NB4 (cell line): Measurements from ENCODE around the gene MAP2K7.
A peak's percentile ranks its signal among the peaks of the same experiment; 100 is the strongest.

Experiments
- MYC ChIP-seq: IDR thresholded peaks from 2 replicates; pipeline ENCODE4 v1.6.1; 2011; ENCODE audit warnings: low read depth, low read length
- POLR2A ChIP-seq: IDR thresholded peaks from 2 replicates; pipeline ENCODE4 v1.6.1; 2011; ENCODE audit warnings: mild to moderate bottlenecking; ENCODE audit not compliant: insufficient read length; ENCODE audit errors: extremely low read depth
- TF ChIP-seq, protein P1 (sequence below): IDR thresholded peaks from one replicate; pipeline ENCODE4 v1.5.1; 2012; ENCODE audit warnings: low read depth, low read length
- TF ChIP-seq, protein P2 (sequence below): IDR thresholded peaks from 2 replicates; pipeline ENCODE4 v1.6.1; 2011; ENCODE audit warnings: low read depth, low read length

DNA sequence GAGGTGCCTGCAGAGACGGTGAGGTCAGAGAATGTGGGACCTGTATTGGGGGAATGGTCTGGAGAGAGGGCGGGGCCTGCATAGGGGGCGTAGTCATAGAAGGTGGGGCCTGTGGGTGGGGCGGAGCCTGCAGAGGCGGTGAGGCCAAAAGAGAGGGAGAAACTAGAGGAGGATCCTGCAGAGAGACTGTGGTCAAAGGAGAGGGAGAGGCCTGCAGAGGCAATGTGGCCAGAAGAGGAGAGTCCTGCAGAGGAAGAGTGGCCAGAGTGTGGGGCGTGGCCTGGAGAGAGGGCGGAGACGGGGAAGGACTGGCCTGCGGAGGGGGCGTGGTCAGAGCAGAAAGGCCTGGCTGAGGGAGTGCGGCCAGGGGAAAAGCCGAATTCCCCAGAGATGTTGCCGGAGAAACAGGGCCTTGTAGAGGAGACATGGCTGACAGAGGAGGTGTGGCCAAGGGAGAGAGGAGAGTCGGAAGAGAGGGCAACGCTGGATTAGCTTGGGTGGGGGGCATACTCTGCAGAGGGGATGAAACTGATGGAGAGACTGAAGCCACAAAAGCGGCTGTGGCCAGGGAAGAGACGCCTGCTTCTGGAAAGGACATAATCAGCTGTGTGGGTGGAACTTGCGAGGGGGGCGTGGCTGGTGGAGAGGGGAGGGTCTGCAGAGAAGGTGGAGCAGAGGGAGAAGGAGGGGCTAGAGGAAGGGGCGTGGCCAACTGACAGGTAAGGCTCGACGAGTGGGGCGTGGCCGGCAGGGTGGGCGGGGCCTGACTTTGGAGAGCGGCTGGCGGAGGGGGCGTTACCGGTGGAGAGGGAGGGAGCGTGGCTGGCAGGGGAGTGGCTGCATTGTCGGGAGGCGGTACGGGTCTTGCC, 32.0 kb upstream of the MAP2K7 start:
- TF ChIP-seq, protein P1, sequence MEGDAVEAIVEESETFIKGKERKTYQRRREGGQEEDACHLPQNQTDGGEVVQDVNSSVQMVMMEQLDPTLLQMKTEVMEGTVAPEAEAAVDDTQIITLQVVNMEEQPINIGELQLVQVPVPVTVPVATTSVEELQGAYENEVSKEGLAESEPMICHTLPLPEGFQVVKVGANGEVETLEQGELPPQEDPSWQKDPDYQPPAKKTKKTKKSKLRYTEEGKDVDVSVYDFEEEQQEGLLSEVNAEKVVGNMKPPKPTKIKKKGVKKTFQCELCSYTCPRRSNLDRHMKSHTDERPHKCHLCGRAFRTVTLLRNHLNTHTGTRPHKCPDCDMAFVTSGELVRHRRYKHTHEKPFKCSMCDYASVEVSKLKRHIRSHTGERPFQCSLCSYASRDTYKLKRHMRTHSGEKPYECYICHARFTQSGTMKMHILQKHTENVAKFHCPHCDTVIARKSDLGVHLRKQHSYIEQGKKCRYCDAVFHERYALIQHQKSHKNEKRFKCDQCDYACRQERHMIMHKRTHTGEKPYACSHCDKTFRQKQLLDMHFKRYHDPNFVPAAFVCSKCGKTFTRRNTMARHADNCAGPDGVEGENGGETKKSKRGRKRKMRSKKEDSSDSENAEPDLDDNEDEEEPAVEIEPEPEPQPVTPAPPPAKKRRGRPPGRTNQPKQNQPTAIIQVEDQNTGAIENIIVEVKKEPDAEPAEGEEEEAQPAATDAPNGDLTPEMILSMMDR = no peak
- peak; percentile 53; the same call in 1 of the 2 replicates for TF ChIP-seq MYC
- TF ChIP-seq POLR2A = no peak
- TF ChIP-seq, protein P2, sequence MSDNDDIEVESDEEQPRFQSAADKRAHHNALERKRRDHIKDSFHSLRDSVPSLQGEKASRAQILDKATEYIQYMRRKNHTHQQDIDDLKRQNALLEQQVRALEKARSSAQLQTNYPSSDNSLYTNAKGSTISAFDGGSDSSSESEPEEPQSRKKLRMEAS = peak; percentile 65; the same call in 1 of the 2 replicates
